IPS-20b (cell line): ENCODE results near the gene SPIN1.
"Not testable (repeated sequence)": the region's sequence is repeated elsewhere in the genome, so short reads cannot be mapped to it uniquely, and the experiment has no call there.

Experiments used
- H3K27ac ChIP-seq: one replicate; pipeline ENCODE4 v1.5.1; 2013; ENCODE audit warnings: low read length
- H3K27me3 ChIP-seq: 2 replicates; pipeline ENCODE4 v1.6.1; 2013; ENCODE audit warnings: mild to moderate bottlenecking, low read length, inconsistent platforms; ENCODE audit not compliant: insufficient read depth
- H3K36me3 ChIP-seq: 2 replicates; pipeline ENCODE4 v1.6.1; 2013; ENCODE audit warnings: low read depth, mild to moderate bottlenecking, inconsistent platforms, low read length, moderate library complexity; ENCODE audit not compliant: insufficient read depth
- H3K4me1 ChIP-seq: 2 replicates; pipeline ENCODE4 v1.6.1; 2013; ENCODE audit warnings: mild to moderate bottlenecking, control low read depth, inconsistent platforms, low read length, moderate library complexity; ENCODE audit not compliant: insufficient read depth
- H3K4me3 ChIP-seq: 2 replicates; pipeline ENCODE4 v1.5.1; 2013; ENCODE audit warnings: mild to moderate bottlenecking, low read length, inconsistent platforms
- H3K9ac ChIP-seq: 2 replicates; pipeline ENCODE4 v1.6.1; 2013; ENCODE audit warnings: low read depth, mild to moderate bottlenecking, inconsistent platforms, low read length, moderate library complexity
- H3K9me3 ChIP-seq: 2 replicates; pipeline ENCODE4 v1.6.1; 2013; ENCODE audit warnings: mild to moderate bottlenecking, low read depth, low read length, inconsistent platforms; ENCODE audit not compliant: insufficient read depth

SPIN1 gene

DNA sequence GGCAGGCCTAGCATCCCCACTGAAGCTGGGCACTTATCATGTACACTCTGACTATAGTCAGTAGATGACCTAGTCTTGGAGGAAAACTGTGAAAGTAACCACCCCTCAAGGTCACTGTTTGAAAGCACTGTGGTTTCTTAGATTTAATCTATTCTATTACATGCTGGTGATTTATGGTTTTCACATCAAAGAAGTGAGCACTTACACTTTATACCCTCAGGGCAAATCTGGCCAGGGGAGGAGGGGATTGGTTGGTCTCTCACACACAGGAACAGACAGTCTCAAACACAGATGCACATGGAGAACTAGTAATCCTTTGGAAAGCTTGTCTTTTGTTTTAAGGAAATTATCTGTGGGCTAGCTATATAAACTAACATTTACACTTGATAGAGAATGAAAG is 17.9 kb upstream of the SPIN1 start:
- H3K27me3 ChIP-seq, result no peaks in the 10 kb centered on the region
- H3K36me3 ChIP-seq, result no peaks in the 10 kb centered on the region
- H3K9ac ChIP-seq, result no peak overlapping the region
- no peak overlapping the region for H3K27ac ChIP-seq
- no peaks in the 10 kb centered on the region for H3K9me3 ChIP-seq
- no peaks in the 10 kb centered on the region for H3K4me1 ChIP-seq
- H3K4me3 ChIP-seq, result no peak overlapping the region

DNA sequence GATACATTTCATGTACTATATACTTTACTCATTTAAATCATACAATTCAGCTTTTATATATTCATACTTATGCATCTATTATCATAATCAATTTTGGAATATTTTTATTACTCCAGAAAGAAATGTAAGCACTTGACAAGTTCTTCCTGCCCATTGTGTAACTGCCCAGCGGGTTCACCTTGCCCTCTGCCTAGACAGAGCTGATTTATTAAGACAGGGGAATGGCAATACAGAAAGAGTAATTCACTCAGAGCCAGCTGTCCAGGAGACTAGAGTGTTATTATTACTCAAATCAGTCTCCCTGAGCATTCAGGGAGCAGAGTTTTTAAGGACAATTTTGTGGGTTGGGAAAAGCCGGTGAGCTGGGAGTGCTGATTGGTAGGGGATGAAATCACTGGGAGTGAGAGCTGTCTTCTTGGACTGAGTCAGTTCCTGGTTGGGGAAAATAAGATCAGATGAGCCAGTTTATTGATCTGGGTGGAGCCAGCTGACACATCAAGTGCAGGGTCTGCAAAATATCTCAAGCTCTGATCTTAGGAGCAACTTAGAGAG is 16.1 kb upstream of the SPIN1 start:
- Histone ChIP-seq H3K4me1 (no peaks in the 10 kb centered on the region), H3K9me3 (no peaks in the 10 kb centered on the region), H3K36me3 (no peaks in the 10 kb centered on the region), H3K27ac (no peak overlapping the region), H3K9ac (no peak overlapping the region), H3K4me3 (no peak overlapping the region), H3K27me3 (no peaks in the 10 kb centered on the region)

DNA sequence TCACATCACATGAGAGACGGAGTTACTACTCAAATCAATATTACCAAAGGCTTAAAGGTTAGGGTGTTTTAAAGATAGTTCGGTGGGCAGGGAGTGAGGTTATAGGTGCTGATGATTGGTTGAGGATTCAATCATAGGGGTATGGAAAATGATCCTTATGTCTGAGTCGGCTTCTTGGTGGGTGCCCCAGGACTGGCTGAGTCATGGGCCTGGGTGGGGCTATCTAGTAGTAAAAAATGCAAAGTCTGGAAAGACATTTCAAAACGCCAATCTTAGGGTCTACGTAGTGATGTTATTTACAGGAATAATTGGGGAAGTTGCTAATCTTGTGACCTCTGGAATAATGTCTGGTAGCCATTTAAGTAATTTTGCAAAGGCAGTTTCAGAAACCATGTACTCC is 15.2 kb upstream of the SPIN1 start:
- Histone ChIP-seq H3K4me3 (no peak overlapping the region), H3K27ac (no peak overlapping the region), H3K4me1 (peaks cover 4% of the 10 kb centered on the region; the same call in 1 of the 2 replicates), H3K9me3 (no peaks in the 10 kb centered on the region), H3K36me3 (no peaks in the 10 kb centered on the region), H3K27me3 (no peaks in the 10 kb centered on the region), H3K9ac (no peak overlapping the region)

DNA sequence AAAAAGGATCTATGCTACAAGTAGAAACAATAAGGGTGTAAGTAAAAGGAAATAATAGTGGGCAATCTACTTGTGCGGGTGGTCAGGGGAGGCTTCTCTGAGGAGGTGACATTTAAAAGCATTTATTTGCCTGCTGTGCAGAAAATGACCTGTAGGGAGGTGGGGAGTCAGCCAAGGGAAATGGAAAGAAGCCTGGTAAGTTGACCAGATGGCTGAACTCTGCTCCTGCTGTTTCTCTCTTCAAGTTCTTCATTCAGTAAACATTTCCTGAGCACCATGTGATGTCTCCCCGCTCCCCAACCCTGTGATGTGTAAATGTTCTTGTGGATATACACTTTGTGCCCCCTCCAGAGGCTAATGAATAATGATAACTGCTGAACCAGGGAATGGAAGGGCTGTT is 9.9 kb upstream of the SPIN1 start:
- H3K9ac ChIP-seq, result no peak overlapping the region

DNA sequence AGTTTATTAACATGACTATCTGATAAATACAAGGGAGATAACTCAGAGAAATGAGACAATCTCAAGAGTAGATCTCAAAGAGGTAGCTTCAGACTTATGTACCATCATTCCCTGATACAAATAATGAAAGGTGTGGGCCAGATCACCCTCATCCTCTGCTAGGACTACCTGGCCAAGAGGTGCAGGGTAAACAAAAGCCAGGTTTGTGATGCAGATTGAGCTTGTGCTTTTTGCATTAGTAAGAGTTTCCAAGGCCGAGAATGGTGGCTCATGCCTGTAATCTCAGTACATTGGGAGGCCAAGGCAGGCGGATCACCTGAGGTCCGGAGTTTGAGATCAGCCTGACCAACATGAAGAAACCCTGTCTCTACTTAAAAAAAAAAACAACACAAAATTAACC is 8.9 kb upstream of the SPIN1 start:
- H3K4me3 ChIP-seq, result peak overlapping the region; percentile 36; the same call in 1 of the 2 replicates
- H3K4me1 ChIP-seq, result peaks cover 18% of the 10 kb centered on the region; the same call in 1 of the 2 replicates
- H3K27me3 ChIP-seq, result no peaks in the 10 kb centered on the region
- H3K36me3 ChIP-seq, result no peaks in the 10 kb centered on the region
- peak overlapping the region; percentile 25 for H3K27ac ChIP-seq
- H3K9me3 ChIP-seq, result no peaks in the 10 kb centered on the region
- H3K9ac ChIP-seq, result peak overlapping the region; percentile 52; the same call in 1 of the 2 replicates

More for the DNA sequence above, 9.9 kb upstream of the SPIN1 start:
- Histone ChIP-seq H3K4me1 (peaks cover 18% of the 10 kb centered on the region; the same call in 1 of the 2 replicates), H3K9me3 (no peaks in the 10 kb centered on the region), H3K4me3 (peak overlapping the region; percentile 28), H3K36me3 (no peaks in the 10 kb centered on the region), H3K27ac (no peak overlapping the region), H3K27me3 (no peaks in the 10 kb centered on the region)

DNA sequence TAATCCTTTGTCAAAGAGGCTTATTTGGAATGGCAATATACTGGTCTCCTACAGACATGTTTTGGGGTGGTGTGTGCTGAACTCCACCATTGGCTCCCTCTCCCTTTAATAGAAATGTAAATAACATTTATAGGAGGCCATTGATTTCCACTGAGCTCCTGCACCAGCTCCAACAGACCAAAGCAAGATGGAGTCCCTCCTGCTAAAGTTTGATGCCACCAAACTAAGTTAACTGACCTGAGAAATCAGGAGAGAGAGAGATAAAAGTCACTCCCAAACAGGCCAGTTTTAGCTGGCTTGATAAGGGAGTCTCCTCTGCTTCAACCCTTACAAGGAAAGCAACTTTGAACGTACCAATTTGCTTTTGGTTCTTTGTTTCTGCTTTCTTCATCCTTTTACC is 8.1 kb upstream of the SPIN1 start:
- no peaks in the 10 kb centered on the region for H3K9me3 ChIP-seq
- H3K36me3 ChIP-seq, result no peaks in the 10 kb centered on the region
- peaks cover 18% of the 10 kb centered on the region; the same call in 1 of the 2 replicates for H3K4me1 ChIP-seq
- H3K27me3 ChIP-seq, result no peaks in the 10 kb centered on the region
- H3K4me3 ChIP-seq, result no peak overlapping the region
- H3K9ac ChIP-seq, result peak overlapping the region; percentile 39; the same call in 1 of the 2 replicates
- peak overlapping the region; percentile 76 for H3K27ac ChIP-seq

DNA sequence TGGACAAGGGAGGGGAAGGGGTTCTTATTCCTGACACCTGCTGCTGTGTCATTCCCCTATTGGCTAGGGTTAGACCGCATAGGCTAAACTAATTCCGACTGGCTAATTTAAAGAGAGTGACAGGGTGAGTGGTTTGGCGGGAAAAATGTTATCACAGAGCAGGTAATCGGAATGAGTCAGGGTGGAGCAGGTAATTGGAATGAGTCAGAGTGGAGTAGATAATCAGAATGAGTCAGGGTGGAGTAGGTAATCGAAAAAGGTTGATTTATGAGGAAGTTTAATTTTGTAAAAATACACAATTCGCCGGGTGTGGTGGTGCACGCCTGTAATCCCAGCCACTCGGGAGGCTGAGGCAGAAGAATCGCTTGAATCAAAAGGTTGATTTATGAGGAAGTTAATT is 6.9 kb upstream of the SPIN1 start:
- not testable (repeated sequence) for H3K36me3 ChIP-seq, H3K27me3 ChIP-seq, H3K4me3 ChIP-seq, H3K27ac ChIP-seq, H3K9ac ChIP-seq, H3K9me3 ChIP-seq
- H3K4me1 ChIP-seq, result peaks cover 18% of the 10 kb centered on the region; the same call in 1 of the 2 replicates

DNA sequence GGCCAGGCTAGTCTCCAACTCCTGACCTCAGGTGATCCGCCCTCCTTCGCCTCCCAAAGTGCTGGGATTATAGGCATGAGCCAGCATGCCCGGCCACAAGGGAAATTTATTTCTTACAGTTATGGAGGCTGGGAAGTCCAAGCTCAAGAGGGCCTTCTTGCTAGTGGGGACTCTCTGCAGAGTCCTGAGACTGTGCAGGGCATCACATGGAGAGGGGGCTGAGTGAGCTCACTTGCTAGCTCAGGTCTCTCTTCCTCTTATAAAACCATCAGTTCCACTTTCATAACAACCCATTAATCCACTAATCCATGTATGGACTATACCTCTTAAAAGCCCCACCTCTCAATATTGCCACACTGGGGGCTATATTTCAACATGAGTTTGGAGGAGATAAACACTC is 5.1 kb upstream of the SPIN1 start:
- peaks cover 13% of the 10 kb centered on the region; the same call in 1 of the 2 replicates for H3K4me1 ChIP-seq
- no peak overlapping the region for H3K9ac ChIP-seq
- peaks cover 7% of the 10 kb centered on the region; the same call in 1 of the 2 replicates for H3K27me3 ChIP-seq
- no peaks in the 10 kb centered on the region for H3K36me3 ChIP-seq
- no peaks in the 10 kb centered on the region for H3K9me3 ChIP-seq
- no peak overlapping the region for H3K4me3 ChIP-seq
- no peak overlapping the region for H3K27ac ChIP-seq

DNA sequence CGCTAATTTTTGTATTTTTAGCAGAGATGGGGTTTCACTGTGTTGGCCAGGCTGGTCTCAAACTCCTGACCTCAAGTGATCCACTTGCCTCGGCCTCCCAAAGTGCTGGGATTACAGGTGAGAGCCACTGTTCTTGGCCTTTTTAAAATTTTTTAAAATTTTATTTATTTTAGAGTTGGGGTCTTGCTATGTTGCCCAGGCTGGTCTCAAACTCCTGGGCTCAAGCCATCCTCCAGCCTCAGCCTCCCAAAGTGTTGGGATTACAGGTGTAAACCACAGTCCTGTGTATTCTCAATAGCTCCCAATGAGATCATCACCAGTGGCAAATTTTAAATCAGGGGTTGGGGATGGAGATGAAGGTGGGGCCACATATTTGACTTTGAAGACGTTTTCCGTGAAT is 2.1 kb upstream of the SPIN1 start:
- H3K9me3 ChIP-seq, H3K4me1 ChIP-seq, H3K9ac ChIP-seq, H3K27ac ChIP-seq, H3K4me3 ChIP-seq, H3K36me3 ChIP-seq, H3K27me3 ChIP-seq: not testable (repeated sequence)

DNA sequence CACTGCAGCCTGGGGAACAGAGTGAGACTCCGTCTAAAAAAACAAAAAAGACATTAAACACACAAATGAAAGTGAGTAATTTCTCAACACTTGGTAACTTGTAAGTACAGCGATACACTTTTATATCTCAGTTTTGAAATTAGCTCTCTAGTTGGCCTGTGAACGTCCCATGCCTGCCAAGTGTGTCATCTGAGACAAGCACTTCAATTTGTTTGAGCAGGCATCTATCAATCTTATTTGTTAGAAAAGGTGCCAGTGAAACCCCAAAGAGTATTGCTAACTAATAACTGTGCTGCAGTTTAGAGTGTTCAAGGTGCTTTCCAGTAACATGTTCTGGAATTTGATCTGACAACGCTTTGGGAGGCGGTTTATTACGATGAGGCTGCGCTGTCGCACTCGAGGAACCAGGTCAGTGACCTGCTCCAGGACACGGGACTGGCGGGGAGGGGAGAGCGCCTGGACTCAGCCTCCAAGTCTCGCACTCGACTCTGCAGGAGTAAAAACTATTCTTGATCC is 1.1 kb upstream of the SPIN1 start:
- Histone ChIP-seq H3K9me3 (no peaks in the 10 kb centered on the region), H3K27me3 (peaks cover 7% of the 10 kb centered on the region; the same call in 1 of the 2 replicates), H3K9ac (peak overlapping the region; percentile 89; the same call in 1 of the 2 replicates), H3K4me3 (peak overlapping the region; percentile 87), H3K27ac (peak overlapping the region; percentile 62), H3K4me1 (peaks cover 12% of the 10 kb centered on the region; the same call in 1 of the 2 replicates), H3K36me3 (peaks cover 10% of the 10 kb centered on the region)

DNA sequence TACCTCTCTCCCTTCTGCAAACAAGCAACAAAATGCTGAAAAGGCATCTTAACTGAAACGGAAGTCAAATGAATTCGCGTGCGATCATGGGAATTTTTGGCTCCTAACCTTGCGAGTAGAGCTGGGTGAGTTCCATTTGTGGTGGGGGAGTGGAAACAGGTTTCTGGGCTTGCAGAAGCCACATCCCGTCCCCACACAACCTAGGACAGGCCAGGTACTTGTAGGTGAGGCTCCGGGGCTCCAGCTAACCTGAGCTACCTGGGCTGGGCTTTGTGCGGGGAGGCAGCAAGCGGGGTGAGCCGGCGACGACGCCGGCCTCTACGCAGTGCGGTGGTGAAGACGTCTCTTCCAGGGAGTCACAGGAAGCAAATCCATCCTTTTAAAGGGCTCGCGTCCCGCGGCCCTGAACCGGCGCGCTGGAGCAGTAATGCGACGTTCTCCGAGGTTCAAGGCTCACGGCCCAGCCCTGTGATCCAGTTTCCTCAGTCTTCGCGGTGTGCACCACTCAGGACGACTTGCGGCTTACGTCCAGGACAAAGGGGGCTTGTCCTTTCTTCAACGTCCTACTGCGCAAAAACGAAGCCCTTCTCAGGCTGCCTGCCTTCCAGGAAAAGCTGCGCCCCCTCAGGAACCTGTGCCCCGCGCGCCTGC is 567 bp upstream of the SPIN1 start:
- Histone ChIP-seq H3K27ac (peak overlapping the region; percentile 62), H3K27me3 (peaks cover 7% of the 10 kb centered on the region; the same call in 1 of the 2 replicates)

More for the DNA sequence above, 567 bp upstream of the SPIN1 start:
- Histone ChIP-seq H3K4me1 (peaks cover 18% of the 10 kb centered on the region; the same call in 1 of the 2 replicates), H3K36me3 (peaks cover 11% of the 10 kb centered on the region), H3K4me3 (peak overlapping the region; percentile 87), H3K9ac (peak overlapping the region; percentile 89), H3K9me3 (no peaks in the 10 kb centered on the region)
